T-helper 1 cell treated with Interleukin-12 subunit alpha and Interleukin-12 subunit beta and Interleukin-4 antibody, amounts not matched to agents 30 ng/mL and 1 ng/mL, for 36 hours (primary cell): ENCODE data around the gene TMEM150C. TPM values are rescaled to one million over a fixed set of nuclear protein-coding genes. Genes with fewer than 3 reads are reported as not detected.

Experiments used
- total RNA-seq: library from RNA; stranded (reverse); gene quantifications from 2 replicates; pipeline ENCODE4 v1.2.3, GENCODE V29; 2022

TMEM150C gene
- total RNA-seq, 1 donor from 2014 or later, result not detected

Other genes starting within 250 kb of the TMEM150C start
- 313 and 343 TPM in 2 replicates for gene HNRNPD, start 188.0 kb downstream of the TMEM150C start, total RNA-seq
- 279 and 294 TPM in 2 replicates for gene HNRNPDL, start 131.5 kb downstream of the TMEM150C start, total RNA-seq
- 36.3 and 38.0 TPM in 2 replicates for gene ENOPH1, start 131.4 kb downstream of the TMEM150C start, total RNA-seq
- 0.22 and 0.25 TPM in 2 replicates for gene SCD5, start 236.8 kb upstream of the TMEM150C start, total RNA-seq